SU-DHL-6 (cell line): ENCODE results near the gene ADH5.
"Not testable (repeated sequence)": the region's sequence is repeated elsewhere in the genome, so short reads cannot be mapped to it uniquely, and the experiment has no call there.

ENCODE experiments used
- H2AFZ ChIP-seq: fragments of 200-600 bp; sonication (generic); 2 replicates; pipeline ENCODE4 v1.6.1; 2014; ENCODE audit warnings: low read depth, mild to moderate bottlenecking, moderate library complexity, mixed read lengths, antibody characterized with exemption, low read length; ENCODE audit not compliant: severe bottlenecking
- H3F3A ChIP-seq: fragments of 200-600 bp; shearing (Covaris generic); 2 replicates; pipeline ENCODE4 v1.6.0; 2016; ENCODE audit warnings: antibody characterized with exemption, mild to moderate bottlenecking; ENCODE audit not compliant: insufficient read depth
- H3K27ac ChIP-seq: fragments of 200-600 bp; sonication (generic); 2 replicates; pipeline ENCODE4 v1.5.1; 2016; ENCODE audit warnings: low read depth, mild to moderate bottlenecking, low read length, moderate library complexity, mixed read lengths
- H3K27me3 ChIP-seq: fragments of 200-600 bp; sonication (generic), shearing (Covaris generic); 2 replicates; pipeline ENCODE4 v1.6.0; 2014; ENCODE audit warnings: mild to moderate bottlenecking, low read length
- H3K36me3 ChIP-seq: fragments of 200-600 bp; sonication (generic); 2 replicates; pipeline ENCODE4 v1.6.1; 2014; ENCODE audit warnings: mild to moderate bottlenecking, low read length, mixed read lengths
- H3K4me2 ChIP-seq: fragments of 300-600, 200-600 bp; shearing (Covaris generic), sonication (generic); 2 replicates; pipeline ENCODE4 v1.6.0; 2014; ENCODE audit warnings: low read length, low read depth, mild to moderate bottlenecking; ENCODE audit not compliant: poor library complexity, severe bottlenecking
- H3K4me3 ChIP-seq: fragments of 200-600 bp; sonication (generic); 2 replicates; pipeline ENCODE4 v1.5.1; 2014; ENCODE audit warnings: antibody characterized with exemption, low read length, mild to moderate bottlenecking, mixed read lengths; ENCODE audit not compliant: insufficient read depth, poor library complexity, severe bottlenecking
- H3K79me2 ChIP-seq: fragments of 200-600 bp; sonication (generic); 2 replicates; pipeline ENCODE4 v1.6.1; 2014; ENCODE audit warnings: mild to moderate bottlenecking, low read length, moderate library complexity; ENCODE audit not compliant: insufficient read depth
- H3K9ac ChIP-seq: fragments of 200-600 bp; sonication (generic); 2 replicates; pipeline ENCODE4 v1.7.0; 2014; ENCODE audit warnings: mild to moderate bottlenecking, low read length
- H3K9me2 ChIP-seq: fragments of 200-600 bp; sonication (generic); replicated peaks from 2 replicates; pipeline ENCODE4 v1.6.1; 2014; ENCODE audit warnings: low read length; ENCODE audit not compliant: insufficient read depth
- H3K9me3 ChIP-seq: fragments of 200-600 bp; sonication (generic); 2 replicates; pipeline ENCODE4 v1.6.1; 2014; ENCODE audit warnings: low read length, mixed read lengths; ENCODE audit not compliant: insufficient read depth
- H4K20me1 ChIP-seq: fragments of 200-600 bp; sonication (generic); 2 replicates; pipeline ENCODE4 v1.6.1; 2014; ENCODE audit warnings: low read depth, mild to moderate bottlenecking, antibody characterized with exemption, low read length, moderate library complexity, mixed read lengths
- CTCF ChIP-seq: fragments of 200-600 bp; sonication (generic); IDR thresholded peaks from one replicate; pipeline ENCODE4 v1.5.1; 2017; ENCODE audit warnings: antibody characterized with exemption, mild to moderate bottlenecking, low read length, moderate library complexity; ENCODE audit not compliant: insufficient read depth, poor library complexity, severe bottlenecking
- EZH2phosphoT487 ChIP-seq: fragments of 200-600 bp; sonication (generic), shearing (Covaris generic); conservative IDR thresholded peaks from 2 replicates; pipeline ENCODE4 v1.6.1; 2018; ENCODE audit warnings: mild to moderate bottlenecking, antibody characterized with exemption, low read length, moderate library complexity, mixed read lengths

The ADH5 gene

GRCh38 chr4:99104153-99104552, 15.6 kb upstream of the ADH5 start:
- Histone ChIP-seq H3K36me3 (no peaks in the 10 kb centered on the region), H3K4me2 (no peak overlapping the region), H2AFZ (no peak overlapping the region), H3K27me3 (no peaks in the 10 kb centered on the region), H3F3A (no peaks in the 10 kb centered on the region), H3K27ac (no peak overlapping the region), H3K9me2 (no peaks in the 10 kb centered on the region), H4K20me1 (no peaks in the 10 kb centered on the region), H3K4me3 (no peak overlapping the region), H3K79me2 (no peaks in the 10 kb centered on the region), H3K9ac (no peak overlapping the region), H3K9me3 (no peaks in the 10 kb centered on the region)
- TF ChIP-seq CTCF (no peak), EZH2phosphoT487 (no peak)

GRCh38 chr4:99103166-99103565, 14.6 kb upstream of the ADH5 start:
- H4K20me1 ChIP-seq, result no peaks in the 10 kb centered on the region
- H3K4me2 ChIP-seq, result no peak overlapping the region
- H3K27ac ChIP-seq, result no peak overlapping the region
- H3K9me3 ChIP-seq, result no peaks in the 10 kb centered on the region
- no peak overlapping the region for H3K4me3 ChIP-seq
- no peak for TF ChIP-seq CTCF
- no peak for TF ChIP-seq EZH2phosphoT487
- H3K27me3 ChIP-seq, result no peaks in the 10 kb centered on the region
- no peak overlapping the region for H3K9ac ChIP-seq
- H3K79me2 ChIP-seq, result no peaks in the 10 kb centered on the region
- no peaks in the 10 kb centered on the region for H3K9me2 ChIP-seq
- H3K36me3 ChIP-seq, result no peaks in the 10 kb centered on the region
- no peaks in the 10 kb centered on the region for H3F3A ChIP-seq
- H2AFZ ChIP-seq, result no peak overlapping the region

GRCh38 chr4:99102634-99103033, 14.0 kb upstream of the ADH5 start:
- no peaks in the 10 kb centered on the region for H3K9me2 ChIP-seq
- no peaks in the 10 kb centered on the region for H3F3A ChIP-seq
- no peaks in the 10 kb centered on the region for H3K36me3 ChIP-seq
- H3K27me3 ChIP-seq, result no peaks in the 10 kb centered on the region
- no peak overlapping the region for H3K9ac ChIP-seq
- no peak overlapping the region for H2AFZ ChIP-seq
- no peak overlapping the region for H3K4me2 ChIP-seq
- TF ChIP-seq CTCF (no peak), EZH2phosphoT487 (no peak)
- no peaks in the 10 kb centered on the region for H3K9me3 ChIP-seq
- no peak overlapping the region for H3K4me3 ChIP-seq
- H3K79me2 ChIP-seq, result no peaks in the 10 kb centered on the region
- no peaks in the 10 kb centered on the region for H4K20me1 ChIP-seq
- H3K27ac ChIP-seq, result no peak overlapping the region

- H3K9ac ChIP-seq, result no peak overlapping the region
- no peaks in the 10 kb centered on the region for H3K36me3 ChIP-seq
- no peak overlapping the region for H3K4me3 ChIP-seq
Observed at GRCh38 chr4:99100876-99101275, 12.3 kb upstream of the ADH5 start.

GRCh38 chr4:99099814-99100213, 11.2 kb upstream of the ADH5 start:
- H3K27me3 ChIP-seq, H3K36me3 ChIP-seq, H4K20me1 ChIP-seq, H3K79me2 ChIP-seq, H2AFZ ChIP-seq, H3K9me3 ChIP-seq, H3K27ac ChIP-seq, H3K9ac ChIP-seq, H3F3A ChIP-seq, H3K9me2 ChIP-seq, H3K4me3 ChIP-seq, H3K4me2 ChIP-seq: not testable (repeated sequence)

More at GRCh38 chr4:99100876-99101275, 12.3 kb upstream of the ADH5 start:
- Histone ChIP-seq H3K27me3 (no peaks in the 10 kb centered on the region), H2AFZ (no peak overlapping the region), H3K9me3 (no peaks in the 10 kb centered on the region), H3K4me2 (no peak overlapping the region), H4K20me1 (no peaks in the 10 kb centered on the region), H3K79me2 (no peaks in the 10 kb centered on the region), H3F3A (no peaks in the 10 kb centered on the region), H3K9me2 (no peaks in the 10 kb centered on the region), H3K27ac (no peak overlapping the region)
- TF ChIP-seq CTCF, result no peak
- no peak for TF ChIP-seq EZH2phosphoT487
